ENCODE measurements around the gene ACADVL.
A peak's percentile ranks its signal among the peaks of the same experiment; 100 is the strongest.

The ACADVL gene

GRCh38 chr17:7217113-7217987 lies 2.4 kb upstream of the ACADVL start:
- peak; percentile 31 to 55 for DNase-seq

DNA sequence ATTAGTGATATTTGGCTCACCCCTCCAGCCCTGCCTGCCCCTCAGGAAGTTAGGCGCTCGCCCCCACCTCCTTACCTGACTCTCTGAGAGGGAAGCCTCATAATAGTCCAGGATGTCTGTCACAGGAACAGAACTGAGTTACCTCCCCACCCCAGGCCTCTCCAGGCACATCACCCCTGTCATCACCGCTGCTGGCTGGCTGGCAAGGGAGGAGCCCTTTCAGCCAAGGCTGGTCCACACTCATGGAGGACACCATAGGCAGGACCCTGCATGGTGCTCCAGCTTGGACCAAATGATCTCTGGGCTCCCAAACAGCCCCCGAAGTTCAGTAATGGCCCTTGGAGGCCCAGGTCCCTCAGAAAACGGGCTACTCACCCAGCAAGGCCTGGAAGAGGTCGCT lies 1.6 kb upstream of the ACADVL start:
- no peak for DNase-seq

- DNase-seq, result no peak
Observed at GRCh38 chr17:7218758-7219157, 980 bp upstream of the ACADVL start.

- no peak for DNase-seq
Observed at GRCh38 chr17:7219229-7219811, 418 bp upstream of the ACADVL start.

DNA sequence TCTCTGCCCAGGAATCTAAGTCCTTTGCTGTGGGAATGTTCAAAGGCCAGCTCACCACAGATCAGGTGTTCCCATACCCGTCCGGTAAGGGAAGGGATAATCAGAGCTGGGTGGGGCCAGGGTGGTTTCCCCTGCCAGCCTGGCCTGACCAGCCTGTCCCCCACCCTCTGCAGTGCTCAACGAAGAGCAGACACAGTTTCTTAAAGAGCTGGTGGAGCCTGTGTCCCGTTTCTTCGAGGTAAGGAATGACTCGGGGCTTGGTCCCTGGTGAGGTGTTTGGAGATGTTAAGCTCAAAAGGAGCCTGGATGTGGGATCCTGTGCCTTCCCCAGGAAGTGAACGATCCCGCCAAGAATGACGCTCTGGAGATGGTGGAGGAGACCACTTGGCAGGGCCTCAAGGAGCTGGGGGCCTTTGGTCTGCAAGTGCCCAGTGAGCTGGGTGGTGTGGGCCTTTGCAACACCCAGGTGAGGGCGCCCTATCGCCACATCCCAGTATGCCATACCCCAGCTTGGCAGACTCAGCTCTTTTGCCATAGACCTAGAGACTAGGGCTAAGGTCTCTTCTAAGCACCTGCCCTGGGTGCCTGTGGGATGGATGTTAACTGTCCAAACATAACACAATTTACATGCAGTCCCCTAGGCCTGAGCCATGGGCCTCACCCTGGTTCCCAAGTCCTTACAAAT lies 997 bp downstream of the ACADVL start:
- DNase-seq, result peak in 1 of 2 experiments; percentile 56

- DNase-seq, result no peak
Observed at GRCh38 chr17:7221278-7222092, 1.7 kb downstream of the ACADVL start.

DNA sequence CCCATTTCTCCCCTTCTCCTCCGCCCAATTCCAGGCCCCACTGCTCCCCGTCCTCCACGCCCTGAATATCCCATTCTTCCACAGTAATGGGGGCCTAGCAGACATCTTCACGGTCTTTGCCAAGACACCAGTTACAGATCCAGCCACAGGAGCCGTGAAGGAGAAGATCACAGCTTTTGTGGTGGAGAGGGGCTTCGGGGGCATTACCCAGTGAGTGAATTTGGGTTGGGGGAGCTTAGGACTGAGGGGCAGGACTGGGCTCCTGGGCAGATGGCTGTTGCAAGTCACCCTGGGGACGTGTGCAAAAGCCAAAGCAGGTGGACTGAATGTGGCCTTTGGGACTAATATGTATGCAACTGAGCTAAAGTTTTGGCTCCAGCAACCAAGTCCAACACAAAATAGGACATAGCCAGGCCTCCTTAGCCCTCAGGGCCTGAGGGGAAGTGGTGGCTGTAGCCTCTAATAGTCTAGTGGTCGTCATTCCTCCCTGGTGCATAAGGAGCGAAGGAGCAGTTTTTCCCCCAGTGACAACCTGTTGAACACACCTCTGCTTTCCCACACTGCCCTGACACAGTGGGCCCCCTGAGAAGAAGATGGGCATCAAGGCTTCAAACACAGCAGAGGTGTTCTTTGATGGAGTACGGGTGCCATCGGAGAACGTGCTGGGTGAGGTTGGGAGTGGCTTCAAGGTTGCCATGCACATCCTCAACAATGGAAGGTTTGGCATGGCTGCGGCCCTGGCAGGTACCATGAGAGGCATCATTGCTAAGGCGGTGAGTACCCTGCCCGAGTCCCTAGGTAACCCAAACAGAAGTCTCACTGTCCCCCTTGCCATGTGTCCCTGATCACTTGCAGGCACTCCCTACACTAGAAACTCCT lies 2.6 kb downstream of the ACADVL start:
- no peak for DNase-seq

- DNase-seq, result no peak
Observed at GRCh38 chr17:7222972-7223292, 3.2 kb downstream of the ACADVL start.

GRCh38 chr17:7223375-7223774 lies 3.6 kb downstream of the ACADVL start:
- no peak for DNase-seq

DNA sequence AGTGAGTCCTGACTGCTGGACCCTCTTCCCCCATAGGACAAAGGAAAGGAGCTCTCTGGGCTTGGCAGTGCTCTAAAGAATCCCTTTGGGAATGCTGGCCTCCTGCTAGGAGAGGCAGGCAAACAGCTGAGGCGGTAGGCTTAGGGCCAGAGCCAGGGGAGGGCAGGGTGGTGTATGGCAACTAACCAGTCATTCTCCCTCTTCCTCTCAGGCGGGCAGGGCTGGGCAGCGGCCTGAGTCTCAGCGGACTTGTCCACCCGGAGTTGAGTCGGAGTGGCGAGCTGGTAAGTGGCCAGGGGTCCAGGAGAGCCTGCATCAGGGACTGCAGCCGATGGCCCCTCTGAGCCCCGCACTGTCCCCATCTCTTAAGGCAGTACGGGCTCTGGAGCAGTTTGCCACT lies 4.4 kb downstream of the ACADVL start:
- no peak for DNase-seq

DNA sequence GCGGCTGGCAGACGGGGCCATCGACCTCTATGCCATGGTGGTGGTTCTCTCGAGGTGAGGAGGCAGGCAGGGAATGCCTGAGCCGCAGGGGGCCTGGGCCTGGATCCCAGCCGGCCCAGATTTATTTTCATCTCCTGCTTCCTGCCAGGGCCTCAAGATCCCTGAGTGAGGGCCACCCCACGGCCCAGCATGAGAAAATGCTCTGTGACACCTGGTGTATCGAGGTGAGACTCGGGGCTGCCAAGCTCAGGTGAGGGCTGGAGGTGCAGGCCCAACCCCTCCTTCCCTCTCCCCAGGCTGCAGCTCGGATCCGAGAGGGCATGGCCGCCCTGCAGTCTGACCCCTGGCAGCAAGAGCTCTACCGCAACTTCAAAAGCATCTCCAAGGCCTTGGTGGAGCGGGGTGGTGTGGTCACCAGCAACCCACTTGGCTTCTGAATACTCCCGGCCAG lies 4.9 kb downstream of the ACADVL start:
- no peak for DNase-seq

GRCh38 chr17:7225711-7226331 lies 6.1 kb downstream of the ACADVL start:
- DNase-seq, result no peak

GRCh38 chr17:7226721-7227710 lies 7.3 kb downstream of the ACADVL start:
- no peak for DNase-seq

- no peak for DNase-seq
Observed at GRCh38 chr17:7228920-7229319, 9.2 kb downstream of the ACADVL start.

GRCh38 chr17:7229504-7229903 lies 9.8 kb downstream of the ACADVL start:
- no peak for DNase-seq

DNA sequence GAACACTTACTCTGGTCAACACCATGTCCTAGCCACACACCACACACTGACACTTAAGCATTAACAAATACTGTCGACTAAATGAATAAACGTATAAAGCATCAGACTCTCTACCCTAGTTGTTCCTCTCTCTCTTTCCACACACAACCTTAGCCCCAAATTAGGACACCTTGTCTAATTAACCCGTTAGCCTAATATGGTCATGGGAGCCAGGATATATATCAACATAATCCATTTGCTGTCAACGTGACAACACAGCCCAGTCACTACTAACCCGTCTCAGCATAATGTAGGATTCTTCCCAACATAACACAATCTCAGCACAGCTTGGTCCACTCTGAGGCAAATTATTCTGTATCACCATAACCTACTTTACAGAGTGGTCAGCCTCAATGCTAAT lies 12.4 kb downstream of the ACADVL start:
- no peak for DNase-seq

- peak in 1 of 2 experiments; percentile 60 for DNase-seq
Observed at GRCh38 chr17:7233701-7234082, 14.0 kb downstream of the ACADVL start.

- DNase-seq, result peak; percentile 87 to 92
Observed at GRCh38 chr17:7234083-7234951, 14.6 kb downstream of the ACADVL start, which contains the start of gene DVL2. TSS of gene DVL2 (minus strand) at chr17:7234517. CDS start at chr17:7234262, 255 bp downstream.
